Measurements from ENCODE around the gene ZBTB43. TPM values are rescaled to one million over a fixed set of nuclear protein-coding genes. Genes with fewer than 3 reads are reported as not detected.

Gene ZBTB43
- total RNA-seq, 1 donor from 2014 or later: 16.7 TPM

GRCh38 chr9:126872516-126872915, 67.7 kb downstream of the ZBTB43 start:
- Mint-ChIP-seq H3K9me3 (no peaks in the 10 kb centered on the region), H3K27me3 (no peaks in the 10 kb centered on the region), H3K4me1 (ENCODE audit: unreplicated experiment) (peaks cover 36% of the 10 kb centered on the region), H3K4me3 (peak overlapping the region; percentile 14), H3K27ac (peak overlapping the region; percentile 93), H3K36me3 (peaks cover 22% of the 10 kb centered on the region)
- DNase-seq (ENCODE audit: extremely low spot score, unreplicated experiment): no peak
- TF ChIP-seq CTCF (conservative IDR thresholded peaks at IDR 0.05): no peak

GRCh38 chr9:126874546-126875314, 69.9 kb downstream of the ZBTB43 start:
- Mint-ChIP-seq H3K4me3 (peak overlapping the region; percentile 8), H3K36me3 (peaks cover 25% of the 10 kb centered on the region), H3K27me3 (no peaks in the 10 kb centered on the region), H3K4me1 (ENCODE audit: unreplicated experiment) (peaks cover 30% of the 10 kb centered on the region), H3K9me3 (no peaks in the 10 kb centered on the region), H3K27ac (peak overlapping the region; percentile 16)
- no peak for TF ChIP-seq CTCF (conservative IDR thresholded peaks at IDR 0.05)
- no peak for DNase-seq (ENCODE audit: extremely low spot score, unreplicated experiment)

GRCh38 chr9:126875756-126876510, 71.1 kb downstream of the ZBTB43 start:
- no peak for TF ChIP-seq CTCF (conservative IDR thresholded peaks at IDR 0.05)
- Mint-ChIP-seq H3K36me3 (peaks cover 21% of the 10 kb centered on the region), H3K27ac (peak overlapping the region; percentile 27), H3K4me1 (ENCODE audit: unreplicated experiment) (peaks cover 25% of the 10 kb centered on the region), H3K9me3 (no peaks in the 10 kb centered on the region), H3K4me3 (peak overlapping the region; percentile 63), H3K27me3 (no peaks in the 10 kb centered on the region)
- no peak for DNase-seq (ENCODE audit: extremely low spot score, unreplicated experiment)

GRCh38 chr9:126876531-126876930, 71.7 kb downstream of the ZBTB43 start:
- no peaks in the 10 kb centered on the region for H3K9me3 Mint-ChIP-seq
- TF ChIP-seq CTCF (conservative IDR thresholded peaks at IDR 0.05): no peak
- peak overlapping the region; percentile 26 for H3K27ac Mint-ChIP-seq
- no peak overlapping the region for H3K4me3 Mint-ChIP-seq
- peaks cover 21% of the 10 kb centered on the region for H3K36me3 Mint-ChIP-seq
- H3K27me3 Mint-ChIP-seq: no peaks in the 10 kb centered on the region
- peaks cover 25% of the 10 kb centered on the region for H3K4me1 Mint-ChIP-seq (ENCODE audit: unreplicated experiment)
- DNase-seq (ENCODE audit: extremely low spot score, unreplicated experiment): no peak

- H3K4me1 Mint-ChIP-seq (ENCODE audit: unreplicated experiment): peaks cover 27% of the 10 kb centered on the region
Observed at GRCh38 chr9:126877418-126877817, 72.6 kb downstream of the ZBTB43 start.

More at GRCh38 chr9:126877418-126877817, 72.6 kb downstream of the ZBTB43 start:
- Mint-ChIP-seq H3K36me3 (peaks cover 26% of the 10 kb centered on the region), H3K4me3 (no peak overlapping the region), H3K9me3 (no peaks in the 10 kb centered on the region), H3K27ac (no peak overlapping the region), H3K27me3 (no peaks in the 10 kb centered on the region)
- DNase-seq (ENCODE audit: extremely low spot score, unreplicated experiment): no peak
- TF ChIP-seq CTCF (conservative IDR thresholded peaks at IDR 0.05): no peak
